GM12801 (cell line): ENCODE data around the gene PSME3IP1.

Source experiments
- CTCF ChIP-seq: IDR thresholded peaks from one replicate; pipeline ENCODE4 v1.5.1; 2011; ENCODE audit warnings: control low read depth; ENCODE audit not compliant: insufficient read length; ENCODE audit errors: extremely low read depth

PSME3IP1 gene

GRCh38 chr16:57137566-57138273 is 48.1 kb downstream of the PSME3IP1 start:
- no peak for TF ChIP-seq CTCF

GRCh38 chr16:57137043-57137442 is 48.8 kb downstream of the PSME3IP1 start:
- TF ChIP-seq CTCF, result no peak

- TF ChIP-seq CTCF, result no peak
These were observed 50.9 kb downstream of the PSME3IP1 start for GRCh38 chr16:57134982-57135381.

- no peak for TF ChIP-seq CTCF
These were observed 52.0 kb downstream of the PSME3IP1 start for GRCh38 chr16:57133886-57134285.

- TF ChIP-seq CTCF, result no peak
These were observed 52.8 kb downstream of the PSME3IP1 start for GRCh38 chr16:57133031-57133430.

GRCh38 chr16:57132470-57132869 is 53.4 kb downstream of the PSME3IP1 start:
- no peak for TF ChIP-seq CTCF

GRCh38 chr16:57131351-57131970 is 54.4 kb downstream of the PSME3IP1 start:
- TF ChIP-seq CTCF, result no peak
